ENCODE measurements around the gene NINL. TPM values are rescaled to one million over a fixed set of nuclear protein-coding genes. Genes with fewer than 3 reads are reported as not detected.
"Not testable (repeated sequence)": the region's sequence is repeated elsewhere in the genome, so short reads cannot be mapped to it uniquely, and the experiment has no call there.

NINL gene
- total and polyA plus RNA-seq, 2 experiments from 2014 or later, result 26.4 to 61.3 TPM

GRCh38 chr20:25508083-25508770, 77.1 kb downstream of the NINL start:
- Histone ChIP-seq H3K9me3 (ENCODE audit: low read depth) (no peaks in the 10 kb centered on the region), H3K4me1 (ENCODE audit: low read depth) (no peaks in the 10 kb centered on the region), H3K36me3 (peaks cover 38% of the 10 kb centered on the region), H3K27ac (no peak overlapping the region), H3K4me3 (no peak overlapping the region), H3K27me3 (no peaks in the 10 kb centered on the region)
- no peak for TF ChIP-seq CTCF (IDR thresholded peaks at IDR 0.05; ENCODE audit: low read depth, low read length)
- DNase-seq (ENCODE audit: low read depth in 1 of 2, low spot score in 1 of 2), result peak in 1 of 2 donors; percentile 73

GRCh38 chr20:25507385-25508082, 77.8 kb downstream of the NINL start:
- Histone ChIP-seq H3K4me1 (ENCODE audit: low read depth) (no peaks in the 10 kb centered on the region), H3K27me3 (no peaks in the 10 kb centered on the region), H3K4me3 (no peak overlapping the region), H3K27ac (no peak overlapping the region), H3K9me3 (ENCODE audit: low read depth) (no peaks in the 10 kb centered on the region), H3K36me3 (peaks cover 32% of the 10 kb centered on the region)
- DNase-seq (ENCODE audit: low read depth in 1 of 2, low spot score in 1 of 2), result no peak
- no peak for TF ChIP-seq CTCF (IDR thresholded peaks at IDR 0.05; ENCODE audit: low read depth, low read length)

- Histone ChIP-seq H3K27me3 (no peaks in the 10 kb centered on the region), H3K4me3 (no peak overlapping the region), H3K4me1 (ENCODE audit: low read depth) (no peaks in the 10 kb centered on the region), H3K27ac (no peak overlapping the region), H3K36me3 (peaks cover 30% of the 10 kb centered on the region), H3K9me3 (ENCODE audit: low read depth) (no peaks in the 10 kb centered on the region)
- no peak for DNase-seq (ENCODE audit: low read depth in 1 of 2, low spot score in 1 of 2)
- no peak for TF ChIP-seq CTCF (IDR thresholded peaks at IDR 0.05; ENCODE audit: low read depth, low read length)
These were observed 80.8 kb downstream of the NINL start for GRCh38 chr20:25504366-25505135.

- H3K9me3 ChIP-seq (ENCODE audit: low read depth), result no peaks in the 10 kb centered on the region
- DNase-seq (ENCODE audit: low read depth in 1 of 2, low spot score in 1 of 2), result no peak
- no peaks in the 10 kb centered on the region for H3K27me3 ChIP-seq
- peaks cover 24% of the 10 kb centered on the region for H3K36me3 ChIP-seq
- H3K4me1 ChIP-seq (ENCODE audit: low read depth), result no peaks in the 10 kb centered on the region
- no peak overlapping the region for H3K4me3 ChIP-seq
- no peak for TF ChIP-seq CTCF (IDR thresholded peaks at IDR 0.05; ENCODE audit: low read depth, low read length)
- no peak overlapping the region for H3K27ac ChIP-seq
These were observed 81.4 kb downstream of the NINL start for GRCh38 chr20:25503936-25504335.

- not testable (repeated sequence) for H3K27ac ChIP-seq; H3K4me1 ChIP-seq (ENCODE audit: low read depth); DNase-seq (ENCODE audit: low read depth in 1 of 2, low spot score in 1 of 2); H3K4me3 ChIP-seq; H3K27me3 ChIP-seq; H3K9me3 ChIP-seq (ENCODE audit: low read depth)
- H3K36me3 ChIP-seq, result peaks cover 19% of the 10 kb centered on the region
These were observed 82.2 kb downstream of the NINL start for GRCh38 chr20:25503051-25503639.
